ENCODE measurements around the gene HSF5.

DNA sequence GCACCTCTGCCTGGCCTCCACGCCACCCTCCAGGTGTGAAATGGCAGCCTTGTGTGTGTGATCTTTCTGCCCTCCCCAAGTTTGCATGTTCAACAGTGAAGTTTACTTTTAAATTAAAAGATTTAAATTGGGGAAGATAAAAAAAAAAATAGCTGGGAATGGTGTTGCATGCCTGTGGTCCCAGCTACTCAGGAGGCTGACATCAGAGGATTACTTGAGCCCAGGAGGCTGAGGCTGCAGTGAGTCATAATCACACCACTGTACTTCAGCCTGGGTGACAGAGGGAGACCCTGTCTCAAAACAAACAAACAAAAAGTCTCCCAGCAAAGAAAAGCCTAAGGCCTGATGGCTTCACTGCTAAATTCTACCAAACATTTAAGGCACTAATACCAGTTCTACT is 35.5 kb downstream of the HSF5 start:
- TF ChIP-seq ZFP3 (CRISPR knock-in tag; IDR thresholded peaks at IDR 0.05) (no peak), ESRRG (CRISPR knock-in tag; IDR thresholded peaks at IDR 0.05) (no peak), ZNF70 (CRISPR knock-in tag; IDR thresholded peaks at IDR 0.05) (no peak), ZFP30 (CRISPR knock-in tag; IDR thresholded peaks at IDR 0.05) (no peak)
- TF ChIP-seq, protein P1, sequence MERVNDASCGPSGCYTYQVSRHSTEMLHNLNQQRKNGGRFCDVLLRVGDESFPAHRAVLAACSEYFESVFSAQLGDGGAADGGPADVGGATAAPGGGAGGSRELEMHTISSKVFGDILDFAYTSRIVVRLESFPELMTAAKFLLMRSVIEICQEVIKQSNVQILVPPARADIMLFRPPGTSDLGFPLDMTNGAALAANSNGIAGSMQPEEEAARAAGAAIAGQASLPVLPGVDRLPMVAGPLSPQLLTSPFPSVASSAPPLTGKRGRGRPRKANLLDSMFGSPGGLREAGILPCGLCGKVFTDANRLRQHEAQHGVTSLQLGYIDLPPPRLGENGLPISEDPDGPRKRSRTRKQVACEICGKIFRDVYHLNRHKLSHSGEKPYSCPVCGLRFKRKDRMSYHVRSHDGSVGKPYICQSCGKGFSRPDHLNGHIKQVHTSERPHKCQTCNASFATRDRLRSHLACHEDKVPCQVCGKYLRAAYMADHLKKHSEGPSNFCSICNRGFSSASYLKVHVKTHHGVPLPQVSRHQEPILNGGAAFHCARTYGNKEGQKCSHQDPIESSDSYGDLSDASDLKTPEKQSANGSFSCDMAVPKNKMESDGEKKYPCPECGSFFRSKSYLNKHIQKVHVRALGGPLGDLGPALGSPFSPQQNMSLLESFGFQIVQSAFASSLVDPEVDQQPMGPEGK (CRISPR knock-in tag; IDR thresholded peaks at IDR 0.05; ENCODE audit: borderline replicate concordance): no peak
